ENCODE results near the gene RAVER1.
A peak's percentile ranks its signal among the peaks of the same experiment; 100 is the strongest.

The RAVER1 gene

DNA sequence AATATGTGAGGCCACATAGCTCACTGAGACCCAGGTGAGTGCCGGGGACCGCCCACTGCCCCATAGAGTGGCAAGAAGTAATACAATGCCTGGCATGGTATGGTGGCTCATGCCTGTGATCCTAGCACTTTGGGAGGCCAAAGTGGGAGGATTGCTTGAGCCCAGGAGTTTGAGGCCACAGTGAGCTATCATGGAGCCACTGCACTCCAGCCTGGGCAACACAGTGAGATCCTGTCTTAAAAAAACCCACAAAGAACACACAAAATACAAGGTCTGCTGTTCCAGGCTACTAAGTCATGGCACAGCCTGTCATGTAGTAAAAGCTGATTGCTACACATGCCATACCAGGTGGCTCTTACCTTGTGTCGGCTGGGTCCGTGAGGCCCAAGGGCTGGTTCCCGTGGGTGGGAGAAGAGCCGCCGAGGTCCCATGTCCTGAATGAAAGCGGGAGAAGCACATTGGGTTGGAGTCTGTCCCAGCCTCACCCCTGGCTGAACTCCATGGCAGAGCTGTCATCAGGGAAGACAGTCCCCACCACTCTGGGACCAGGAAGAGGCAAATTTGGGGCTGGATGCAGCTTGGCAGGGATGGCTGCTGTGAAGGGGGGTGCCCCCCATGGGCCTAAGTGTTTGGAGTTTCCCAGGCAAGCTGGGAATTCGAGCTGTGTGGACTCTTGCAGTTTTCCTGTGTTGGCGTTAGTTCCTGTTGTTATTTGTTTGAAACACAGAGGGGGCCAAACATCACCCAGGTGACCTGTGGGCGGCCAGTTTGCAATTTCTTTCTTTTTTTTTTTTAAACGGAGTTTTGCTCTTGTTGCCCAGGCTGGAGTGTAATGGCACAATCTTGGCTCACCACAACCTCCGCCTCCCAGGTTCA, 14.3 kb downstream of the RAVER1 start:
- DNase-seq = no peak

DNA sequence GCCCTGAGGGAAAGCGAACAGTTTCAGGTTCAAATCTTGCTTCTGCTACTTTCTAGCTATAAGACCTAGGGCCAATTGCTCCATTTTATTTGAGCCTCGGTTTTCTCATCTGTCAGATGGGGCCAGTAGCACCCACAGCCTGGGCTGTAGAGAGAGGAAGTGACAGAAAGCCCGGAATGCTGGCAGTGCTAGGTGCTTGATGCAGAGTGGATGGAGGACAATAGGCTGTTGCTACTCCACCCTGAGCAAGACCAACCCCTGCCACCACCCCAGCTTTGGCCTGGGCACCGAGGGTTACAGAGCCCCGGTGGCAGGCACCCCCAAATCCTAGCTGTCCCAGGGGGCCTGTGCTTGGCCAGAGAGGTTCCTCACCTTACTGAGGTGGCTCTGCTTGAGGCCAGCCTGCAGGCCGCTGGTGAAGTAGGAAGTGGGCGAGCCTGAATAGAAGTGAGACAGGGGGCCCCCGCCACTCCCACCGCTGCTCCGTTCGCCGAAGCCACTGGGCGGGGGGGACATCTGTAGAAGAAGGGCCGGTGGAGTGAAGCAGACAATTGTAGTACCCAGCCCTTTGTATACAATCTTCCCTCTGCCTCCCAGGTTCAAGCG, 15.4 kb downstream of the RAVER1 start:
- no peak for DNase-seq

DNA sequence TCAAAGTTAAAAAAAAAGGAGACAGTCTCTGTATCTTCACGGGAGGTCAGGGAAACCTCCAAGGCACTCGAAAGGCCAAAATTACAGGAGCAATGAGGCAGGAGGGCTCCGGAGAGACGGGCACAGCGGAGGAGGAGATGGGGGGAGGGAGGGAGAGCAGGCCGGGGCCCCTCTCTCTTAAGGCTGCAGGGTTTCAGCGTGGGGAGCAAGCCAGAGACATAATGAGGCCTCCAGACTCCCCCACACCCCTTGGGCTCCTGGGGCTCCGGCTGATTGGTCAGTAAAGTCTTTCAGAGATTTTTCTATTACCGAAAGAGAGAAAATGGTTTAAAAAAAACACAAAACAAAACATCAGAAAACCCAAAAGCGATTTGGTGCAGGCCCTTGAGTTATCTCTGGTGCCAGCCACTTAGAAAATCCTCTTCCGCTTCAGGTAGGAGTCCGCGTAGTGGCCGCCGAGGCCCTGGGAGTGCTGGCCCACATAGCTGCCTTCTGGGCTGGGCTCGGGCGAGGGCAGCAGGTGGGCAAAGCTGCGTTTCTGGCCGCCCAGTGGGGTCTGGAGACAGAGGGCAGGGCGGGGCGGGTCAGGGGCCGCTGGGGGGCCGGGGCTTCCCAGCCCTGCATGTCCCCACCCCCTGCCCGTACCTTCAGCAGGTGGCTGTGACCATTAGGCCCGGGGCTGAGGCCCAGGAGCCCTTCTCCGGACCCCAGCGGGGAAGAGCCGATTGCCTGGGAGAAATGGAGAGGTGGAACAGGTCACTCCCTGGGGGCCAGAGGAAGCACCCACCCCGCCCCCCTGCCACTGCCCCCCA, 16.1 kb downstream of the RAVER1 start:
- no peak for DNase-seq

DNA sequence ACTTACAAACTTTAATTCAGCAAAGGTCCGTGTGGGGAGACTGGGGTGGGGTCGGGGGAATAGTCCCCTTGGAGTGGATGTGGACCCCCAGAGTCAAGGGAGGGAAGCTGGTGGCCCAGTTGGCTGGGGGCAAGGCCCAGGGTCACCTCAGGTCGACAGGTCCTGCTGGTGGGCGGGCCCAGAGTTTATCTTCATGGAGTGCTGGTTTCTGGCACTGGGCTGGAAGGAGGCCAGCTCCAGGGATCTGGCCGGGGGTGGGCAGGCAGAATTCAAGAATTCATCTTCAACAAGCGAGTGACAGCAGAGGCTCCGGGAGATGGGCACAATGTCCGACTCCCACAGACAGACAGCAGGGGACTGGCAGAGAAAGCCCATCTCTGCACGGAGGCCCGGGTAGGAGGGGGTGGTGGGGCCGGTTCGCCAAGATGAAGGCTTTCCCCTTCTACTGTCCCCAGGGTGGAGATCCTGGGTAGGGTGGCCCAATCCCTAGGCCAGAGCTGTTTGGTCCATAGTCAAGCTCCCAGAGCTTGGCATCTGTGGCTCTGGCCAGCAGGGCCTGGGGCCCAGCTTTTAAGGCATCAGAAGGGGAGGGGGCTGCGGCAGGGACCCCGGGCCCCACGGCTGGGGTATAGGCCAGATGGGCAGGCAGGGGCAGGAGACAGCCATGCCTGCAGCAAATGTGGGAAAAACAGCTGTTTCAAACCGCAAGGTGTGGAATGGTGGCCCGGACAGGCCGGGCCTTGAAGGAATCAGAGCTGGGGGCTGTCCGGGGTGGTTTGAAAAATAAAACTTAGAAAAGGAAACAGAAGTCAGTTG, 16.9 kb downstream of the RAVER1 start:
- DNase-seq = peak in 1 of 51 donors; percentile 35

DNA sequence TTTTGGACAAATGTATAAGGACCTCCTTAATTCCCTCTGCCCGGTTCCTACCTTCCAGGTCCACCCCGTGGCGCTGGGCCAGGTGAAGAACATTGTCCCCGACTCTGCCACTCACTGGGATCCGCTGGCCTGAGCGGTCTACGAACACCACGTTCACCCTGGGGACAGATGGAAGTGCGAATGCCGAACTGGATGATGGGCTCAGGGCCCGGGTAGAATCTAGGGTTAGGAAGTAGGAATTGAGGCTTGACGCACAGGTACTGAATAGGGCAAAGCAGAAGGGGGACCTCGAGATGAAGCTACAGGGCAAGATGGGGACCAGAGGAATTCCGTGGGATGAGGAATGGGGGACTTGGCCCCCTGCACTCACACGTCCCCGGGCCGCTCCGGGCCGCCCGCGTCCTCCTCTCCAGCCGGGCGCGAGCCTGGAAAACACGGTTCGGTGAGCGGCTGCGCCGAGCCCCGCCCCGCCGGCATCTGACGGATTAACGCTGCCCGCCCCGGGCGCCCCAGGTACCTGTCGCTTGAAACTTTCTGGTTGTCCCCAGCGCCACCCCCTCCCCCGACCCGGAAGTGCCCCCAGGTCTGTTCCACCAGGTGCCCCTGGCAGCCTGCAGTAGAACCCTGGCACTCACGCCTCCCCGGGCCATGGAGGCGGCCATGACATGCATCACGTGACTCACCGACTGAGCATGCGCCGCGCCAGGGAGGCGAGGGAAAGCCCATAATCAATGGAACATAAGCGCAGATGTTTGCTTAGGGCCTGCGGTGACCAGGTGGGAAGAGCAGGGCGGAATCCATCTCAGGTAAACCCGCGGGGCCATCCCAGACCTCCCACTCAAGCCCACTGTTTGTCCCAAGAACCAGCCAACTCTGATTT, 17.8 kb downstream of the RAVER1 start, which contains the start of gene FDX2:
Gene FDX2, minus strand, starts transcription at position 681 of the 880 bp plus-strand sequence. Its CDS starts 19 bp downstream, at position 662.
- DNase-seq = peak; percentile 33 to 93 (median 82)

DNA sequence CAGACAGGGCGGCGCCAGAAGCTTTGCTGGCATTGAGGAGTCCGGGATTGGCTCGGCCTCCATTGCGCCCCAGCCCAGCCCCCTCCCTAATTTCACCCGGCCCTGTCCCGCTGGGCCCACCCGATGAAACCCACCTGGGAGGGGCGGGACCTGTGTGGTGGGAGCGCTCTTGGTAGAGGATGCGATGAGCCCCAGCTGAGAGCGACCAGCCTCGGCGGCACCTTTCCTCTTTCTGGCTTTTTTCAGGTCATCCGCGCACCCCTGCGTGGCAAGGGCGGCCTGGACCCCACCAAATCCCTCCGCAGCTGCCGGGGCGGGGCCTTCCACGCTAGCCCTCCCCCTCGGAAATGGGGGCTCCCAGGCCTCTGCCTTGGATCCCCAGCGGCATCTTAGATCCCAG, 23.9 kb downstream of the RAVER1 start, which contains the start of gene ZGLP1:
Gene ZGLP1, minus strand, starts transcription at position 393 of the 400 bp plus-strand sequence.
- DNase-seq = no peak

DNA sequence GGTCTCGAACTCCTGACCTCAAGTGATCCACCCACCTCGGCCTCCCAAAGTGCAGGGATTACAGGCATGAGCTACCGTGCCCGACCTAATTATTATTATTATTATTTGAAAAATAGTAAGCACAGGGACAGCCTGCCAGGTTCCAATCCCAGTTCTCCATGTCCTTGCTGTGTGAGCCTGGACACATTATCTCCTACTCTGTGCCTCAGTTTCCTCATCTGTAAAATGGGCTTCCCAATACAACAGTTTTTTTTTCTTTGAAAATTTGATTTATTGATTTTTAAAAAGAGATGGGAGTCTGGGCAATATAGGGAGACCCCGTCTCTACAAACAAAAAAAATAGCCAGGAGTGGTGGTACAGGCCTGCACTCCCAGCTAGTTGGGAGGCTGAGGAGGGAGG, 27.0 kb downstream of the RAVER1 start:
- no peak for DNase-seq

DNA sequence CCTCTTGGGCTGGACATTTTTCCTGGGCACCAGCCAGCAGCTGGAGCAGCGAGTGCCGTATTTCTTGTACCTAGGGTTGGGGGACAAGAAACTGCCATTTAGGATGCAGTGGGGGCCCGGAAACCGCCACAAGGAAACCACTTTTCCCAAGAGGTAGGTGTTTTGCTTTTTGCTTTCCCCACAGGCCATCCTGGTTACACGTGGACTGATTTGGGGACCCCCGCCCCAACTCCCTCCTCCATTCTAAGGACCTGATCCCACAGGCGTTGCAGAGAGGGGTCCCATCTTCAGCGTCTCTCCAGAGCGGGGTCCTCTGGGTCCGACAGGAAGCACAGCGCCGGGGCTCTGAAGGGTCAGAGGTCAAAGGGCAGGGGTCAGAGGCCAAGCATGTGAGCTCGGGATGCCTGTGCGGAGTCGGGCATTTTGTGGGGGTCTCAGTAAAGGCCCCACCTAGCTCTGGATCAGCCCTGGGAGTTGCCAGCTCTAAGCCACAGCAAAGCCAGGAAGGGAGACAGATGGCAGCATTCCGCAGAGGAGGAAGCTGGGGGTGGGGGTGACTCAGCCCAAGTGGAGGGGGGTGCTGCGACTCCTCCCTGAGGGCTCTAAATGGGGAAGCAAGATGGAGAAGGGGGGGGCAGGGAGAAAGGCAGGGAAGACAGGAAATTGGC, 28.1 kb downstream of the RAVER1 start:
- peak in 17 of 51 donors; percentile 3 to 69 (median 12) for DNase-seq

DNA sequence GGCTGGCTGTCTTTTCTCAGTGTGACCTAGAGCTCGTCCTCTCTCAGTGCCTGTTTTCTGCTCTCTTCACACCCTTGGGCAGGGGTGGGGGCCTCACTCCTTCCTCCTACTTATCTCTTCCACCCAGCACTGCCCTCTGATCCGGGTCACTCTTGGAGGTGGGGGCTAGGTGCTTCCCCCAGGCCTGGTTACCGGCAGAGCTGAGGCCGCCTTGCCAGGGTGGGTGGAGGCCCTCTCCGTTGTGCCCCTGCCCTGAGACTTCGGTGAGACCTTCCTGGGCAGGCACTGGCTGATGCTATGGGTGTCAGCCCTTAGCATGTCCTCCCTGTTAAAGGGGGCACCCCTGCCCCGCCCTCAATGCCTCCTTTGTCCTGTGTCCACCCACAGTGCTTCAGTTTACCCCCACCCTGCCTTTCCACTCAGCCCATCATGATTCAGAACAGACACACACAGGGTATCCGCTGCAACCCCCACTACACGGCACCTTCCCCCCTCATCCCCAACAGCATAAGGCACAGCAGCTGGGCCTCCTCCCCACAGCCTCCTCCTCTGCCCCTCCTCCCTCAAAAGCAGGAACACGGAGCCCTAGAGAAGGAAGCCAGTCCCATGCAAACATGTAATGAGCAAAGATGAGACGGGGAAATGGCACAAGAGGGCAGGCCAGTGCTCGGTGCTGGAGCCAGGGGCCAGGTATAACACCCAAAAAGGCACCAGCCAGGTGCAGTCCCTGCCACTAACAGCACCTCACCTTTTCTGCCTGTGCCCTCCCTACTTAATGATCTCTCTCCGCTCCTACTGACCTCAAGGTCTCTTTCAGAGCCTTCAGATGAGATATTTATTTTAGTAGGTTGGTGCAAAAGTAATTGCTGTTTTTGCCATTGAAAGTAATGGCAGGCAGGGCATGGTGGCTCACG, 33.5 kb downstream of the RAVER1 start:
- peak in 1 of 51 donors; percentile 50 for DNase-seq

DNA sequence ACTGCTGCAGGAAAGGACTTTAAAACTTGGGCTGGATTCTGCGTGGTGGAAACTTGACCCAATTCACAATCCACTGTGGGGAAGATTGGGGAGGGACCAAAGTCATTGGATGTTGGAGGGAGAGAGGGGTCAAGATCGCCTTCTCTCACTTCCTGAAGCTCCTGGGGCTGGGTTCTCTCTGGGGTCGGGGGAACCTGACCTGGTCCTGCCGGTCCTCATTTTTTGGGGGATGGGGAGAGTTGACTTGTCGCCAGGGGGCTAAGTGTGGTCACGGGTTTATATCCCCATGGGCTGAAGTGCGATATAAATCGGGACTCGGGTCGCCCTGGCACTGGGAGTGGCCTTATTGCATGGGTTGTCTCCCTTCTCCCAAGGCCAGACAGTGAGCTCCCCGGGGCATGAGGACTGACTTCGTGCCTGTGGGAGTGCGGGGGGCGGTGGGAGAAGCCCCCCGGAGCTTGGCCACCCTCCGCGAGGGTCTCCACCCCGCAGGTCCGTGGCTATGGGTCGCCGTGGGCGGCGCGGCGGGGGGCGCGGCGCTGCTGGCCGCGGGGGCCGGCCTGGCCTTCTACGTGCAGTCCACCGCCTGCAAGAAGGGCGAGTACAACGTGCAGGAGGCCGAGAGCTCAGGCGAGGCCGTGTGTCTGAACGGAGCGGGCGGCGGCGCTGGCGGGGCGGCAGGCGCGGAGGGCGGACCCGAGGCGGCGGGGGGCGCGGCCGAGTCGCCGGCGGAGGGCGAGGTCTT, 37.3 kb downstream of the RAVER1 start:
- DNase-seq = no peak

DNA sequence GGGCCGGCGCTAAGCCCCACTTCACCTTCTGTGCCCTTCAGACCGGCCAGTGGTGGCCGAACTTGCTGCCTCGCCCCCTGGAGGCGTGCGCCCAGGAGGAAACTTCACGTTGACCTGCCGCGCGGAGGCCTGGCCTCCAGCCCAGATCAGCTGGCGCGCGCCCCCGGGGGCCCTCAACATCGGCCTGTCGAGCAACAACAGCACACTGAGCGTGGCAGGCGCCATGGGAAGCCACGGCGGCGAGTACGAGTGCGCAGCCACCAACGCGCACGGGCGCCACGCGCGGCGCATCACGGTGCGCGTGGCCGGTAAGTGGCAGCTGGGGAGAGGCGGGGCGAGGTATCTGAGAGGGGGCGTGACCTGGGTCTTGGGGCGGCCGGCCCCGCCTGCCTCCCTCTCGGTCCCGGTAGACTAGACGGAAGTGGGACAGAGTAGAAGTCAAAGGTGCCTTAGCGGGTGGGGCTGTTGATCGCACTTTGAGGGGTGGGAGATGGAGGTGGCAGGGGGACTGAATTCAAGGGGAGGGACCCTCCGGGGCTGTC, 38.0 kb downstream of the RAVER1 start:
- no peak for DNase-seq

DNA sequence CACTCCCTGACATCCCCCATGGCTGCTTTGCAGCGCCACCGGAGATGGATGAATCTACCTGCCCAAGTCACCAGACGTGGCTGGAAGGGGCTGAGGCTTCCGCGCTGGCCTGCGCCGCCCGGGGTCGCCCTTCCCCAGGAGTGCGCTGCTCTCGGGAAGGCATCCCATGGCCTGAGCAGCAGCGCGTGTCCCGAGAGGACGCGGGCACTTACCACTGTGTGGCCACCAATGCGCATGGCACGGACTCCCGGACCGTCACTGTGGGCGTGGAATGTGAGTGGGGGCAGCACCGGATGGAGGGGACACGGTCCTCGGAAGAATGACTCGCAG, 39.0 kb downstream of the RAVER1 start:
- DNase-seq = no peak

DNA sequence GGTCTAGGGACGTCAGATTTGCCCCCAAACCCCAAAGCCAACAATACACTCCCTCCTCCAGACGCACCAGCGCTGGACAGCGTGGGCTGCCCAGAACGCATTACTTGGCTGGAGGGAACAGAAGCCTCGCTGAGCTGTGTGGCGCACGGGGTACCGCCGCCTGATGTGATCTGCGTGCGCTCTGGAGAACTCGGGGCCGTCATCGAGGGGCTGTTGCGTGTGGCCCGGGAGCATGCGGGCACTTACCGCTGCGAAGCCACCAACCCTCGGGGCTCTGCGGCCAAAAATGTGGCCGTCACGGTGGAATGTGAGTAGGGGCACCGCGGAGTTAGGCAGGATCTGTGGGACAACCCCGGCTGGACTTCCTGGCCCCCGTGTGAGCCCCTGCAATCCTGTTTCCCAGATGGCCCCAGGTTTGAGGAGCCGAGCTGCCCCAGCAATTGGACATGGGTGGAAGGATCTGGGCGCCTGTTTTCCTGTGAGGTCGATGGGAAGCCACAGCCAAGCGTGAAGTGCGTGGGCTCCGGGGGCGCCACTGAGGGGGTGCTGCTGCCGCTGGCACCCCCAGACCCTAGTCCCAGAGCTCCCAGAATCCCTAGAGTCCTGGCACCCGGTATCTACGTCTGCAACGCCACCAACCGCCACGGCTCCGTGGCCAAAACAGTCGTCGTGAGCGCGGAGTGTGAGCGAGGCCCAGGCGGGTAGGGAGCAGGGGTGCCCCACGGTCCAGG, 39.5 kb downstream of the RAVER1 start:
- DNase-seq = no peak

DNA sequence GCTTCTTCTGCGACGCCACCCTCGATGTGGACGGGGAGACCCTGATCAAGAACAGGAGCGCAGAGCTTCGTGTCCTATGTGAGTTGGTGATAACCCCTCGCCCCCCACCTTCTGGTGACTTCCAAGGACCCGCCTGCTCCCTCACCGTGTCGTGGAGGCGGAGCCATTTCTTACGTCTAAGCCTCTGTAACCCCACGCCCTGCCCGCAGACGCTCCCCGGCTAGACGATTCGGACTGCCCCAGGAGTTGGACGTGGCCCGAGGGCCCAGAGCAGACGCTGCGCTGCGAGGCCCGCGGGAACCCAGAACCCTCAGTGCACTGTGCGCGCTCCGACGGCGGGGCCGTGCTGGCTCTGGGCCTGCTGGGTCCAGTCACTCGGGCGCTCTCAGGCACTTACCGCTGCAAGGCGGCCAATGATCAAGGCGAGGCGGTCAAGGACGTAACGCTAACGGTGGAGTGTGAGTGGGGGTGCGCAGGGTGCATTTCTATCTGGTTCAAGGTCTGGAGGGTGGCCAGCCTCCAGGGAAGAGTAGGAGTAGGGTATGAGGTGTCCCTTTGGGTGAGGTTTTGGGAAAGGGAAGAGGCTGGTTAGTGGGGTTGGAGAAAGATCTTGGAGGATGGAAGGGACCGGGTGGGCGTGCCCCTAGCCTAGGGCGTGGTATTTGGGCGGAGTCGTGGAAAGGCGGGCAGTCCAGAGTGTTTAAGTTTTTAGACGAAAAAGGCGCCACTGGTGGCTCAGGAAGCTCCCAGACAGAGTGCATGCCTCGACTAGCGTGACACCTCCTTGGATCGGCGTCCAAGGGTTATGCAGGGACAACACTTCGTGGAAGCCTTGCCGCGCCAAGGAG, 40.3 kb downstream of the RAVER1 start:
- no peak for DNase-seq

DNA sequence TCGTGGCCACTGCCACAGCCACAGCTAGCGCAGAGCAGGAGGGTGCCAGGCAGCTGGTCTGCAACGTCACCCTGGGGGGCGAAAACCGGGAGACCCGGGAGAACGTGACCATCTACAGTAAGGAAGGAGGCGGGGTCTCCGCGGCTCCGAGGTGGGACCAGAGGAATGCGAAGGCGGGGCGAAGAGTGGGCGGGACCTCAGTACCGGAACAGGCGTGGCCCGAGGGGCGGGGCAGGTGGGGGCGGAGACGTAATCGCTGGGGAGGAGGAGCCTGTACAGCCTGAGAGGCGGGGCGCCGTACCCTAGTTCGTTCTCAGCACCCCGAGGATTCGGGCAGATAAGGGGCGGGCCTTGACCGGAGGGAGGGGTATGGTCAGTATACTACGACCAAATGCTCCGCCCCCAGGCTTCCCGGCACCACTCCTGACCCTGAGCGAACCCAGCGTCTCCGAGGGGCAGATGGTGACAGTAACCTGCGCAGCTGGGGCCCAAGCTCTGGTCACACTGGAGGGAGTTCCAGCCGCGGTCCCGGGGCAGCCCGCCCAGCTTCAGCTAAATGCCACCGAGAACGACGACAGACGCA, 41.0 kb downstream of the RAVER1 start:
- DNase-seq = peak in 11 of 51 donors; percentile 10 to 58 (median 40)
